GM23338 (cell line): Measurements from ENCODE around the gene KCNN3. TPM values are rescaled to one million over a fixed set of nuclear protein-coding genes. Genes with fewer than 3 reads are reported as not detected.

Experiments used
- ATAC-seq: fragments of 200-7000 bp; cut with Tn5 transposase; 3 replicates; pipeline ENCODE4 v1.9.1; 2020
- DNase-seq: peaks from one replicate; pipeline ENCODE4 v3.0.0-alpha.2; 2015; ENCODE audit warnings: low spot score
- H2AFZ ChIP-seq: fragments of 200-600 bp; sonication (generic); 2 replicates; pipeline ENCODE4 v1.8.0; 2016; ENCODE audit warnings: antibody characterized with exemption, mild to moderate bottlenecking, moderate library complexity
- H3F3A ChIP-seq: fragments of 200-600 bp; sonication (generic); replicated peaks from 2 replicates; pipeline ENCODE4 v1.8.0; 2017; ENCODE audit warnings: antibody characterized with exemption, mixed run types, low read depth
- H3K27ac ChIP-seq: fragments of 200-600 bp; sonication (generic); 2 replicates; pipeline ENCODE4 v1.6.1; 2016; ENCODE audit warnings: low read depth
- H3K27me3 ChIP-seq: fragments of 200-600 bp; sonication (generic); 2 replicates; pipeline ENCODE4 v1.8.0; 2016; ENCODE audit warnings: mild to moderate bottlenecking, mixed run types, moderate library complexity; ENCODE audit not compliant: insufficient read depth
- H3K36me3 ChIP-seq: fragments of 200-600 bp; sonication (generic); 2 replicates; pipeline ENCODE4 v1.8.0; 2016; ENCODE audit warnings: mild to moderate bottlenecking; ENCODE audit not compliant: insufficient read depth
- H3K4me1 ChIP-seq: fragments of 200-600 bp; sonication (generic); 2 replicates; pipeline ENCODE4 v1.8.0; 2016; ENCODE audit warnings: mild to moderate bottlenecking, moderate library complexity; ENCODE audit not compliant: insufficient read depth
- H3K4me2 ChIP-seq: fragments of 200-600 bp; sonication (generic); 2 replicates; pipeline ENCODE4 v1.7.1; 2017; ENCODE audit warnings: mixed run types
- H3K4me3 ChIP-seq: fragments of 200-600 bp; sonication (generic); 2 replicates; pipeline ENCODE4 v1.6.1; 2016; ENCODE audit warnings: mixed run types
- H3K79me2 ChIP-seq: fragments of 200-600 bp; sonication (generic); replicated peaks from 2 replicates; pipeline ENCODE4 v1.8.0; 2017; ENCODE audit warnings: mild to moderate bottlenecking; ENCODE audit not compliant: insufficient read depth
- H3K9me2 ChIP-seq: fragments of 200-600 bp; sonication (generic); 2 replicates; pipeline ENCODE4 v1.8.0; 2017; ENCODE audit not compliant: insufficient read depth
- H4K20me1 ChIP-seq: fragments of 200-600 bp; sonication (generic); replicated peaks from 2 replicates; pipeline ENCODE4 v1.8.0; 2017; ENCODE audit warnings: mild to moderate bottlenecking; ENCODE audit not compliant: insufficient read depth
- H3K27ac Mint-ChIP-seq: 2 replicates; pipeline ENCODE4 v1.8.0; 2020; ENCODE audit warnings: inconsistent platforms, mild to moderate bottlenecking, moderate library complexity, mixed read lengths
- H3K27me3 Mint-ChIP-seq: 3 replicates; pipeline ENCODE4 v1.8.0; 2022; ENCODE audit warnings: low read depth, mild to moderate bottlenecking, moderate library complexity, mixed read lengths, inconsistent platforms; ENCODE audit not compliant: insufficient read depth, poor library complexity
- H3K36me3 Mint-ChIP-seq: 3 replicates; pipeline ENCODE4 v1.8.0; 2021; ENCODE audit warnings: low read depth, mild to moderate bottlenecking, inconsistent platforms, moderate library complexity, mixed read lengths
- H3K4me1 Mint-ChIP-seq: 3 replicates; pipeline ENCODE4 v1.8.0; 2020; ENCODE audit warnings: mild to moderate bottlenecking, inconsistent platforms, mixed read lengths
- H3K4me3 Mint-ChIP-seq: 3 replicates; pipeline ENCODE4 v1.8.0; 2021; ENCODE audit warnings: moderate library complexity, mild to moderate bottlenecking, inconsistent platforms, mixed read lengths
- H3K9me3 Mint-ChIP-seq: 3 replicates; pipeline ENCODE4 v1.8.0; 2020; ENCODE audit warnings: moderate library complexity, mild to moderate bottlenecking, inconsistent platforms, mixed read lengths
- EZH2 ChIP-seq: fragments of 200-600 bp; sonication (generic); IDR thresholded peaks from one replicate; pipeline ENCODE4 v1.8.0; 2017; ENCODE audit warnings: antibody characterized with exemption, mild to moderate bottlenecking, low read depth; ENCODE audit not compliant: unreplicated experiment
- NANOG ChIP-seq: IDR thresholded peaks from 2 replicates; pipeline ENCODE4 v1.6.1; 2016; ENCODE audit warnings: antibody characterized with exemption, borderline replicate concordance
- STAT1 ChIP-seq: IDR thresholded peaks from one replicate; pipeline ENCODE4 v1.6.1; 2016; ENCODE audit warnings: antibody characterized with exemption; ENCODE audit not compliant: unreplicated experiment
- ZNF114 ChIP-seq: fragments of 250-450 bp; sonication (Bioruptor Pico); IDR thresholded peaks from 2 replicates; pipeline ENCODE4 v1.5.0; 2020; ENCODE audit warnings: mild to moderate bottlenecking, moderate library complexity
- ZNF331 ChIP-seq: fragments of 250-450 bp; sonication (Bioruptor Pico); IDR thresholded peaks from 2 replicates; pipeline ENCODE4 v1.5.0; 2020; ENCODE audit warnings: low read depth, mild to moderate bottlenecking, moderate library complexity
- ZNF462 ChIP-seq: fragments of 250-450 bp; sonication (Bioruptor Pico); IDR thresholded peaks from 2 replicates; pipeline ENCODE4 v1.5.0; 2020; ENCODE audit warnings: mild to moderate bottlenecking, moderate library complexity
- polyA plus RNA-seq: library from polyadenylated mRNA; unstranded; fragments of >200 nt; fragmentation: Nextera tagmentation; extraction: Ambion mirVana; gene quantifications from 2 replicates; pipeline ENCODE4 v1.2.1, GENCODE V29; 2016
- total RNA-seq: library from RNA; depleted of rRNA; stranded (reverse); fragments of >200 nt; shearing (Covaris generic); gene quantifications from 2 replicates; pipeline ENCODE4 v1.2.3, GENCODE V29; 2014
- TF ChIP-seq, protein P1 (sequence below), 2 experiments: fragments of 200-600 bp in 1 of 2; sonication (generic) in 1 of 2; conservative IDR thresholded peaks; 2 replicates each; pipeline versions ENCODE4 v1.5.1 to v1.6.1; 2016 to 2017; ENCODE audit warnings: antibody characterized with exemption in 2 of 2, low read depth in 2 of 2, mild to moderate bottlenecking in 2 of 2, moderate library complexity in 1 of 2
- TF ChIP-seq, protein P2 (sequence below): IDR thresholded peaks from one replicate; pipeline ENCODE4 v1.6.1; 2018; ENCODE audit warnings: antibody characterized with exemption; ENCODE audit not compliant: unreplicated experiment
- TF ChIP-seq, protein P3 (sequence below): IDR thresholded peaks from 2 replicates; pipeline ENCODE4 v1.6.1; 2016; ENCODE audit warnings: antibody characterized with exemption

The KCNN3 gene
- total and polyA plus RNA-seq, 2 experiments from 2014 or later = 1.9 to 3.0 TPM

GRCh38 chr1:154899041-154899440 is 29.0 kb upstream of the KCNN3 start (continued):
- no peak for TF ChIP-seq ZNF462 (CRISPR knock-in tag)
- TF ChIP-seq, protein P1, sequence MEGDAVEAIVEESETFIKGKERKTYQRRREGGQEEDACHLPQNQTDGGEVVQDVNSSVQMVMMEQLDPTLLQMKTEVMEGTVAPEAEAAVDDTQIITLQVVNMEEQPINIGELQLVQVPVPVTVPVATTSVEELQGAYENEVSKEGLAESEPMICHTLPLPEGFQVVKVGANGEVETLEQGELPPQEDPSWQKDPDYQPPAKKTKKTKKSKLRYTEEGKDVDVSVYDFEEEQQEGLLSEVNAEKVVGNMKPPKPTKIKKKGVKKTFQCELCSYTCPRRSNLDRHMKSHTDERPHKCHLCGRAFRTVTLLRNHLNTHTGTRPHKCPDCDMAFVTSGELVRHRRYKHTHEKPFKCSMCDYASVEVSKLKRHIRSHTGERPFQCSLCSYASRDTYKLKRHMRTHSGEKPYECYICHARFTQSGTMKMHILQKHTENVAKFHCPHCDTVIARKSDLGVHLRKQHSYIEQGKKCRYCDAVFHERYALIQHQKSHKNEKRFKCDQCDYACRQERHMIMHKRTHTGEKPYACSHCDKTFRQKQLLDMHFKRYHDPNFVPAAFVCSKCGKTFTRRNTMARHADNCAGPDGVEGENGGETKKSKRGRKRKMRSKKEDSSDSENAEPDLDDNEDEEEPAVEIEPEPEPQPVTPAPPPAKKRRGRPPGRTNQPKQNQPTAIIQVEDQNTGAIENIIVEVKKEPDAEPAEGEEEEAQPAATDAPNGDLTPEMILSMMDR (conservative IDR thresholded peaks at IDR 0.05; ENCODE audit: low read depth in 2 of 2) = no peak
- TF ChIP-seq ZNF331 (CRISPR knock-in tag) = no peak

- H3K79me2 ChIP-seq = no peaks in the 10 kb centered on the region
- no peak overlapping the region for H3K4me2 ChIP-seq
- no peak overlapping the region for H3K4me3 ChIP-seq
- Mint-ChIP-seq H3K36me3 (no peaks in the 10 kb centered on the region), H3K9me3 (no peaks in the 10 kb centered on the region), H3K27me3 (peaks cover 2% of the 10 kb centered on the region), H3K27ac (no peak overlapping the region), H3K4me1 (no peaks in the 10 kb centered on the region), H3K4me3 (no peak overlapping the region)
- ATAC-seq = no peak
- no peaks in the 10 kb centered on the region for H4K20me1 ChIP-seq
- DNase-seq = no peak
- H3K36me3 ChIP-seq = no peaks in the 10 kb centered on the region
- H3K27ac ChIP-seq = no peak overlapping the region
- H3K4me1 ChIP-seq = no peaks in the 10 kb centered on the region
- H3K9me2 ChIP-seq = no peaks in the 10 kb centered on the region
- no peaks in the 10 kb centered on the region for H3F3A ChIP-seq
- peak overlapping the region; percentile 18; the same call in 1 of the 2 replicates for H2AFZ ChIP-seq
- no peaks in the 10 kb centered on the region for H3K27me3 ChIP-seq
- no peak for TF ChIP-seq ZNF331 (CRISPR knock-in tag)
- no peak for TF ChIP-seq NANOG
- no peak for TF ChIP-seq ZNF114
- no peak for TF ChIP-seq EZH2
- TF ChIP-seq STAT1 = no peak
- TF ChIP-seq, protein P2, sequence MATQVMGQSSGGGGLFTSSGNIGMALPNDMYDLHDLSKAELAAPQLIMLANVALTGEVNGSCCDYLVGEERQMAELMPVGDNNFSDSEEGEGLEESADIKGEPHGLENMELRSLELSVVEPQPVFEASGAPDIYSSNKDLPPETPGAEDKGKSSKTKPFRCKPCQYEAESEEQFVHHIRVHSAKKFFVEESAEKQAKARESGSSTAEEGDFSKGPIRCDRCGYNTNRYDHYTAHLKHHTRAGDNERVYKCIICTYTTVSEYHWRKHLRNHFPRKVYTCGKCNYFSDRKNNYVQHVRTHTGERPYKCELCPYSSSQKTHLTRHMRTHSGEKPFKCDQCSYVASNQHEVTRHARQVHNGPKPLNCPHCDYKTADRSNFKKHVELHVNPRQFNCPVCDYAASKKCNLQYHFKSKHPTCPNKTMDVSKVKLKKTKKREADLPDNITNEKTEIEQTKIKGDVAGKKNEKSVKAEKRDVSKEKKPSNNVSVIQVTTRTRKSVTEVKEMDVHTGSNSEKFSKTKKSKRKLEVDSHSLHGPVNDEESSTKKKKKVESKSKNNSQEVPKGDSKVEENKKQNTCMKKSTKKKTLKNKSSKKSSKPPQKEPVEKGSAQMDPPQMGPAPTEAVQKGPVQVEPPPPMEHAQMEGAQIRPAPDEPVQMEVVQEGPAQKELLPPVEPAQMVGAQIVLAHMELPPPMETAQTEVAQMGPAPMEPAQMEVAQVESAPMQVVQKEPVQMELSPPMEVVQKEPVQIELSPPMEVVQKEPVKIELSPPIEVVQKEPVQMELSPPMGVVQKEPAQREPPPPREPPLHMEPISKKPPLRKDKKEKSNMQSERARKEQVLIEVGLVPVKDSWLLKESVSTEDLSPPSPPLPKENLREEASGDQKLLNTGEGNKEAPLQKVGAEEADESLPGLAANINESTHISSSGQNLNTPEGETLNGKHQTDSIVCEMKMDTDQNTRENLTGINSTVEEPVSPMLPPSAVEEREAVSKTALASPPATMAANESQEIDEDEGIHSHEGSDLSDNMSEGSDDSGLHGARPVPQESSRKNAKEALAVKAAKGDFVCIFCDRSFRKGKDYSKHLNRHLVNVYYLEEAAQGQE = no peak
- TF ChIP-seq, protein P1 (conservative IDR thresholded peaks at IDR 0.05; ENCODE audit: low read depth in 2 of 2) = no peak
- TF ChIP-seq, protein P3, sequence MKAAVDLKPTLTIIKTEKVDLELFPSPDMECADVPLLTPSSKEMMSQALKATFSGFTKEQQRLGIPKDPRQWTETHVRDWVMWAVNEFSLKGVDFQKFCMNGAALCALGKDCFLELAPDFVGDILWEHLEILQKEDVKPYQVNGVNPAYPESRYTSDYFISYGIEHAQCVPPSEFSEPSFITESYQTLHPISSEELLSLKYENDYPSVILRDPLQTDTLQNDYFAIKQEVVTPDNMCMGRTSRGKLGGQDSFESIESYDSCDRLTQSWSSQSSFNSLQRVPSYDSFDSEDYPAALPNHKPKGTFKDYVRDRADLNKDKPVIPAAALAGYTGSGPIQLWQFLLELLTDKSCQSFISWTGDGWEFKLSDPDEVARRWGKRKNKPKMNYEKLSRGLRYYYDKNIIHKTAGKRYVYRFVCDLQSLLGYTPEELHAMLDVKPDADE = no peak
These were observed 26.7 kb upstream of the KCNN3 start for GRCh38 chr1:154896771-154897286.
